SK-N-SH treated with all-trans-retinoic acid at 6 μM for 48 hours (cell line): ENCODE measurements around the gene NECAB3.

Experiments
- ATAC-seq: fragments of 200-7000 bp; cut with Tn5 transposase; 3 replicates; pipeline ENCODE4 v1.9.1; 2020; ENCODE audit warnings: mild to moderate bottlenecking, moderate library complexity
- ARNTL ChIP-seq: fragments of 450-650 bp; formaldehyde crosslinking; IDR thresholded peaks from 2 replicates; pipeline ENCODE4 v1.5.0; 2020; ENCODE audit warnings: low read depth, mild to moderate bottlenecking, moderate library complexity, borderline replicate concordance
- BACH2 ChIP-seq: fragments of 250-450 bp; sonication (Bioruptor Pico); IDR thresholded peaks from 2 replicates; pipeline ENCODE4 v1.9.0; 2021; ENCODE audit warnings: mild to moderate bottlenecking, borderline replicate concordance
- CSDC2 ChIP-seq: fragments of 250-450 bp; sonication (Bioruptor Pico); IDR thresholded peaks from 2 replicates; pipeline ENCODE4 v1.5.0; 2020; ENCODE audit warnings: mild to moderate bottlenecking, moderate library complexity
- ESRRG ChIP-seq: fragments of 250-450 bp; sonication (Bioruptor Pico); IDR thresholded peaks from 2 replicates; pipeline ENCODE4 v1.6.1; 2021; ENCODE audit warnings: mild to moderate bottlenecking
- ISL1 ChIP-seq: fragments of 250-450 bp; sonication (Bioruptor Pico); IDR thresholded peaks from 2 replicates; pipeline ENCODE4 v2.1.2; 2022; ENCODE audit warnings: mild to moderate bottlenecking, moderate library complexity
- OSR1 ChIP-seq: fragments of 250-450 bp; sonication (Bioruptor Pico); IDR thresholded peaks from 2 replicates; pipeline ENCODE4 v1.8.0; 2022; ENCODE audit warnings: moderate library complexity, mild to moderate bottlenecking, inconsistent platforms
- PPARA ChIP-seq: fragments of 250-450 bp; sonication (Bioruptor Pico); IDR thresholded peaks from 2 replicates; pipeline ENCODE4 v1.5.0; 2020; ENCODE audit warnings: mild to moderate bottlenecking, borderline replicate concordance
- SNAI2 ChIP-seq: fragments of 250-450 bp; sonication (Bioruptor Pico); IDR thresholded peaks from 2 replicates; pipeline ENCODE4 v1.5.0; 2020; ENCODE audit warnings: mild to moderate bottlenecking, moderate library complexity
- TCF4 ChIP-seq: fragments of 250-450 bp; sonication (Bioruptor Pico); IDR thresholded peaks from 2 replicates; pipeline ENCODE4 v1.8.0; 2021; ENCODE audit warnings: mild to moderate bottlenecking, moderate library complexity, borderline replicate concordance
- ZC3H10 ChIP-seq: fragments of 250-450 bp; sonication (Bioruptor Pico); IDR thresholded peaks from 2 replicates; pipeline ENCODE4 v1.5.1; 2021; ENCODE audit warnings: mild to moderate bottlenecking, moderate library complexity
- ZFP3 ChIP-seq: fragments of 250-450 bp; sonication (Bioruptor Pico); IDR thresholded peaks from 2 replicates; pipeline ENCODE4 v1.5.0; 2020; ENCODE audit warnings: mild to moderate bottlenecking, moderate library complexity
- ZFP30 ChIP-seq: fragments of 450-650 bp; formaldehyde crosslinking; IDR thresholded peaks from 2 replicates; pipeline ENCODE4 v1.5.0; 2022; ENCODE audit warnings: mild to moderate bottlenecking, moderate library complexity
- ZNF565 ChIP-seq: fragments of 450-650 bp; formaldehyde crosslinking; conservative IDR thresholded peaks from 2 replicates; pipeline ENCODE4 v1.5.0; 2020; ENCODE audit warnings: low read depth, mild to moderate bottlenecking, moderate library complexity
- ZNF70 ChIP-seq: fragments of 450-650 bp; formaldehyde crosslinking; IDR thresholded peaks from 2 replicates; pipeline ENCODE4 v1.5.0; 2020; ENCODE audit warnings: mild to moderate bottlenecking, moderate library complexity
- ZNF8 ChIP-seq: fragments of 450-650 bp; formaldehyde crosslinking; IDR thresholded peaks from 2 replicates; pipeline ENCODE4 v1.5.0; 2020; ENCODE audit warnings: mild to moderate bottlenecking, moderate library complexity
- TF ChIP-seq, protein P1 (sequence below): fragments of 250-450 bp; sonication (Bioruptor Pico); IDR thresholded peaks from 2 replicates; pipeline ENCODE4 v1.5.1; 2020; ENCODE audit warnings: low read depth, mild to moderate bottlenecking, moderate library complexity
- TF ChIP-seq, protein P2 (sequence below): fragments of 250-450 bp; sonication (Bioruptor Pico); IDR thresholded peaks from 2 replicates; pipeline ENCODE4 v1.8.0; 2020; ENCODE audit warnings: mild to moderate bottlenecking, moderate library complexity, borderline replicate concordance
- TF ChIP-seq, protein P3 (sequence below): fragments of 250-450 bp; sonication (Bioruptor Pico); IDR thresholded peaks from 2 replicates; pipeline ENCODE4 v1.8.0; 2021; ENCODE audit warnings: low read depth, mild to moderate bottlenecking, moderate library complexity, borderline replicate concordance
- TF ChIP-seq, protein P4 (sequence below): fragments of 250-450 bp; sonication (Bioruptor Pico); IDR thresholded peaks from 2 replicates; pipeline ENCODE4 v1.5.1; 2021; ENCODE audit warnings: mild to moderate bottlenecking, moderate library complexity
- TF ChIP-seq, protein P5 (sequence below): fragments of 250-450 bp; sonication (Bioruptor Pico); IDR thresholded peaks from 2 replicates; pipeline ENCODE4 v1.5.0; 2020; ENCODE audit warnings: mild to moderate bottlenecking, moderate library complexity

NECAB3 gene

DNA sequence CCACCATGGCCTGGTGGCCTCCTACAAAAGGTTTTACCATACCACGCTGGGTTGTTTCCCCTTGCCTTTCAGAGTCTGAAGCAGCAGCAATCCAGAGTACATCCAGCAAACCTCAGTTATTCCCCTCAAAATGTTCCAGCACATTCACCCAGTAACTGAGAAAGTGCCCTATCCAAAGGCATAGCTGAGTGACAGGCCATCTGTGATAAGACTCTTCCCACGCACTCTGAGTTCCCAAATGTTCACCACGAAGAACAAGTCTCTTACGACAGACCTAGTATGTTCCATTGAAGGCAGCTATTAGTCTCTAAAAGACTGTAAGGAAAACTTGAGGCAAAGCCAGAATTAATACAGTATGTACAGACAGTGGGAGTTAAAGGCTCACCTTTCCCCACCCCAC is 43.7 kb downstream of the NECAB3 start:
- no peak for TF ChIP-seq CSDC2 (CRISPR knock-in tag)
- no peak for TF ChIP-seq PPARA (CRISPR knock-in tag)
- no peak for TF ChIP-seq ESRRG (CRISPR knock-in tag)
- no peak for TF ChIP-seq ZNF8 (CRISPR knock-in tag)
- TF ChIP-seq, all 23 proteins: peak for 0
- ATAC-seq, result no peak

DNA sequence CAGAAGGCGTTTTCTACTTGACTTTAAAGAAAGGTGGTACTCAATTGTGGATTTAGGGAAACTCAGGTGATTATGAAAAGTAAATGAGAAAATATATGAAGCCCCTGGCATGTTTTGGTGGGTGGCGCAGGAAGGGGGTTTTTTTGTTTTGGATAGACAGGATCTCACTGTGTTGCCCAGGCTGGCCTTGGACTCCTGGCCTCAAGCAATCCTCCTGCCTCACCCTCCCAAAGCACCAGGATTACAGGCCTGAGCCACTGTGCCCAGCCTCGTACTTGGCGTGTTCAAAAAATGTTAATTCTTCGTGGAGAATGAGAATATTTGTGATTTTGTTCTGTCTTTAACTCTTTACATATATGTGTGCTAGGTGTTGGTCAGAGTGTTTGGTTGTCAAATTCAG is 44.2 kb downstream of the NECAB3 start:
- ATAC-seq, result no peak
- TF ChIP-seq, protein P1, sequence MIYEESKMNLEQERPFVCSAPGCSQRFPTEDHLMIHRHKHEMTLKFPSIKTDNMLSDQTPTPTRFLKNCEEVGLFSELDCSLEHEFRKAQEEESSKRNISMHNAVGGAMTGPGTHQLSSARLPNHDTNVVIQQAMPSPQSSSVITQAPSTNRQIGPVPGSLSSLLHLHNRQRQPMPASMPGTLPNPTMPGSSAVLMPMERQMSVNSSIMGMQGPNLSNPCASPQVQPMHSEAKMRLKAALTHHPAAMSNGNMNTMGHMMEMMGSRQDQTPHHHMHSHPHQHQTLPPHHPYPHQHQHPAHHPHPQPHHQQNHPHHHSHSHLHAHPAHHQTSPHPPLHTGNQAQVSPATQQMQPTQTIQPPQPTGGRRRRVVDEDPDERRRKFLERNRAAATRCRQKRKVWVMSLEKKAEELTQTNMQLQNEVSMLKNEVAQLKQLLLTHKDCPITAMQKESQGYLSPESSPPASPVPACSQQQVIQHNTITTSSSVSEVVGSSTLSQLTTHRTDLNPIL (CRISPR knock-in tag), result no peak
- TF ChIP-seq ISL1 (CRISPR knock-in tag), result no peak
- no peak for TF ChIP-seq BACH2 (CRISPR knock-in tag)
- TF ChIP-seq ZC3H10 (CRISPR knock-in tag), result no peak
- no peak for TF ChIP-seq PPARA (CRISPR knock-in tag)
- TF ChIP-seq ZNF70, result no peak
- TF ChIP-seq, protein P2, sequence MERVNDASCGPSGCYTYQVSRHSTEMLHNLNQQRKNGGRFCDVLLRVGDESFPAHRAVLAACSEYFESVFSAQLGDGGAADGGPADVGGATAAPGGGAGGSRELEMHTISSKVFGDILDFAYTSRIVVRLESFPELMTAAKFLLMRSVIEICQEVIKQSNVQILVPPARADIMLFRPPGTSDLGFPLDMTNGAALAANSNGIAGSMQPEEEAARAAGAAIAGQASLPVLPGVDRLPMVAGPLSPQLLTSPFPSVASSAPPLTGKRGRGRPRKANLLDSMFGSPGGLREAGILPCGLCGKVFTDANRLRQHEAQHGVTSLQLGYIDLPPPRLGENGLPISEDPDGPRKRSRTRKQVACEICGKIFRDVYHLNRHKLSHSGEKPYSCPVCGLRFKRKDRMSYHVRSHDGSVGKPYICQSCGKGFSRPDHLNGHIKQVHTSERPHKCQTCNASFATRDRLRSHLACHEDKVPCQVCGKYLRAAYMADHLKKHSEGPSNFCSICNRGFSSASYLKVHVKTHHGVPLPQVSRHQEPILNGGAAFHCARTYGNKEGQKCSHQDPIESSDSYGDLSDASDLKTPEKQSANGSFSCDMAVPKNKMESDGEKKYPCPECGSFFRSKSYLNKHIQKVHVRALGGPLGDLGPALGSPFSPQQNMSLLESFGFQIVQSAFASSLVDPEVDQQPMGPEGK (CRISPR knock-in tag), result no peak
- TF ChIP-seq ZFP3 (CRISPR knock-in tag), result no peak
- no peak for TF ChIP-seq ZNF8 (CRISPR knock-in tag)
- no peak for TF ChIP-seq OSR1 (CRISPR knock-in tag)
- no peak for TF ChIP-seq ESRRG (CRISPR knock-in tag)
- no peak for TF ChIP-seq ZNF565 (CRISPR knock-in tag)
- TF ChIP-seq ARNTL (CRISPR knock-in tag), result no peak
- TF ChIP-seq, protein P3, sequence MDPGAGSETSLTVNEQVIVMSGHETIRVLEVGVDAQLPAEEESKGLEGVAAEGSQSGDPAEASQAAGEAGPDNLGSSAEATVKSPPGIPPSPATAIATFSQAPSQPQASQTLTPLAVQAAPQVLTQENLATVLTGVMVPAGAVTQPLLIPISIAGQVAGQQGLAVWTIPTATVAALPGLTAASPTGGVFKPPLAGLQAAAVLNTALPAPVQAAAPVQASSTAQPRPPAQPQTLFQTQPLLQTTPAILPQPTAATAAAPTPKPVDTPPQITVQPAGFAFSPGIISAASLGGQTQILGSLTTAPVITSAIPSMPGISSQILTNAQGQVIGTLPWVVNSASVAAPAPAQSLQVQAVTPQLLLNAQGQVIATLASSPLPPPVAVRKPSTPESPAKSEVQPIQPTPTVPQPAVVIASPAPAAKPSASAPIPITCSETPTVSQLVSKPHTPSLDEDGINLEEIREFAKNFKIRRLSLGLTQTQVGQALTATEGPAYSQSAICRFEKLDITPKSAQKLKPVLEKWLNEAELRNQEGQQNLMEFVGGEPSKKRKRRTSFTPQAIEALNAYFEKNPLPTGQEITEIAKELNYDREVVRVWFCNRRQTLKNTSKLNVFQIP (CRISPR knock-in tag), result no peak
- TF ChIP-seq, protein P4, sequence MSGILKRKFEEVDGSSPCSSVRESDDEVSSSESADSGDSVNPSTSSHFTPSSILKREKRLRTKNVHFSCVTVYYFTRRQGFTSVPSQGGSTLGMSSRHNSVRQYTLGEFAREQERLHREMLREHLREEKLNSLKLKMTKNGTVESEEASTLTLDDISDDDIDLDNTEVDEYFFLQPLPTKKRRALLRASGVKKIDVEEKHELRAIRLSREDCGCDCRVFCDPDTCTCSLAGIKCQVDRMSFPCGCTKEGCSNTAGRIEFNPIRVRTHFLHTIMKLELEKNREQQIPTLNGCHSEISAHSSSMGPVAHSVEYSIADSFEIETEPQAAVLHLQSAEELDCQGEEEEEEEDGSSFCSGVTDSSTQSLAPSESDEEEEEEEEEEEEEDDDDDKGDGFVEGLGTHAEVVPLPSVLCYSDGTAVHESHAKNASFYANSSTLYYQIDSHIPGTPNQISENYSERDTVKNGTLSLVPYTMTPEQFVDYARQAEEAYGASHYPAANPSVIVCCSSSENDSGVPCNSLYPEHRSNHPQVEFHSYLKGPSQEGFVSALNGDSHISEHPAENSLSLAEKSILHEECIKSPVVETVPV (CRISPR knock-in tag), result no peak

DNA sequence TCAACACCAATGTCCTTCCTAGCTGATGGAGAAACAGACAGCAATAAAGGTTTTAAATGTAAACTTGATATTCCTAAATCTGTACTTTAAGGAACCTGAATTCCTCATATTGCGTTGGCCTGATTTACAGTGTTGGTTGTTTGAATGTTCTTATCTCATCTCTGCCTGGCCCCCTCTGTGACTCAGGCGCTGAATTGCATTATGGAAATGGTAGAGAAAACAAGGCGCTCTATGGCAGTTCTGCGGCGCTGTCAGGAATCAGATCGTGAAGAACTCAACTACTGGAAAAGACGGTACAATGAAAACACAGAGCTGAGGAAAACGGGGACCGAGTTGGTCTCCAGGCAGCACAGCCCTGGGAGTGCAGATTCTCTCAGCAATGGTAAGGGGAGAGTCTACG is 44.7 kb downstream of the NECAB3 start:
- TF ChIP-seq, protein P4 (CRISPR knock-in tag), result no peak
- TF ChIP-seq ESRRG (CRISPR knock-in tag) (no peak), SNAI2 (CRISPR knock-in tag) (no peak), ZC3H10 (CRISPR knock-in tag) (no peak), ARNTL (CRISPR knock-in tag) (no peak), ZNF70 (no peak), OSR1 (CRISPR knock-in tag) (no peak), CSDC2 (CRISPR knock-in tag) (no peak), ZFP30 (CRISPR knock-in tag) (no peak), ISL1 (CRISPR knock-in tag) (no peak), TCF4 (CRISPR knock-in tag) (no peak)
- TF ChIP-seq, protein P5, sequence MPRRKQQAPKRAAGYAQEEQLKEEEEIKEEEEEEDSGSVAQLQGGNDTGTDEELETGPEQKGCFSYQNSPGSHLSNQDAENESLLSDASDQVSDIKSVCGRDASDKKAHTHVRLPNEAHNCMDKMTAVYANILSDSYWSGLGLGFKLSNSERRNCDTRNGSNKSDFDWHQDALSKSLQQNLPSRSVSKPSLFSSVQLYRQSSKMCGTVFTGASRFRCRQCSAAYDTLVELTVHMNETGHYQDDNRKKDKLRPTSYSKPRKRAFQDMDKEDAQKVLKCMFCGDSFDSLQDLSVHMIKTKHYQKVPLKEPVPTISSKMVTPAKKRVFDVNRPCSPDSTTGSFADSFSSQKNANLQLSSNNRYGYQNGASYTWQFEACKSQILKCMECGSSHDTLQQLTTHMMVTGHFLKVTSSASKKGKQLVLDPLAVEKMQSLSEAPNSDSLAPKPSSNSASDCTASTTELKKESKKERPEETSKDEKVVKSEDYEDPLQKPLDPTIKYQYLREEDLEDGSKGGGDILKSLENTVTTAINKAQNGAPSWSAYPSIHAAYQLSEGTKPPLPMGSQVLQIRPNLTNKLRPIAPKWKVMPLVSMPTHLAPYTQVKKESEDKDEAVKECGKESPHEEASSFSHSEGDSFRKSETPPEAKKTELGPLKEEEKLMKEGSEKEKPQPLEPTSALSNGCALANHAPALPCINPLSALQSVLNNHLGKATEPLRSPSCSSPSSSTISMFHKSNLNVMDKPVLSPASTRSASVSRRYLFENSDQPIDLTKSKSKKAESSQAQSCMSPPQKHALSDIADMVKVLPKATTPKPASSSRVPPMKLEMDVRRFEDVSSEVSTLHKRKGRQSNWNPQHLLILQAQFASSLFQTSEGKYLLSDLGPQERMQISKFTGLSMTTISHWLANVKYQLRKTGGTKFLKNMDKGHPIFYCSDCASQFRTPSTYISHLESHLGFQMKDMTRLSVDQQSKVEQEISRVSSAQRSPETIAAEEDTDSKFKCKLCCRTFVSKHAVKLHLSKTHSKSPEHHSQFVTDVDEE (CRISPR knock-in tag), result no peak
- ATAC-seq, result no peak
